SK-N-SH treated with all-trans-retinoic acid at 6 μM for 48 hours (cell line): ENCODE data around the gene RTRAF.

Experiments
- ATAC-seq: fragments of 200-7000 bp; cut with Tn5 transposase; 3 replicates; pipeline ENCODE4 v1.9.1; 2020; ENCODE audit warnings: mild to moderate bottlenecking, moderate library complexity
- ARNTL ChIP-seq: fragments of 450-650 bp; formaldehyde crosslinking; IDR thresholded peaks from 2 replicates; pipeline ENCODE4 v1.5.0; 2020; ENCODE audit warnings: low read depth, mild to moderate bottlenecking, moderate library complexity, borderline replicate concordance
- CSRNP3 ChIP-seq: fragments of 250-450 bp; sonication (Bioruptor Pico); IDR thresholded peaks from 2 replicates; pipeline ENCODE4 v1.5.1; 2021; ENCODE audit warnings: mild to moderate bottlenecking, moderate library complexity
- GLIS3 ChIP-seq: fragments of 250-450 bp; sonication (Bioruptor Pico); IDR thresholded peaks from 2 replicates; pipeline ENCODE4 v1.5.0; 2020; ENCODE audit warnings: mild to moderate bottlenecking, moderate library complexity
- PATZ1 ChIP-seq: fragments of 250-450 bp; sonication (Bioruptor Pico); IDR thresholded peaks from 2 replicates; pipeline ENCODE4 v1.8.0; 2020; ENCODE audit warnings: mild to moderate bottlenecking, moderate library complexity, borderline replicate concordance
- POU6F1 ChIP-seq: fragments of 250-450 bp; sonication (Bioruptor Pico); IDR thresholded peaks from 2 replicates; pipeline ENCODE4 v1.8.0; 2021; ENCODE audit warnings: low read depth, mild to moderate bottlenecking, moderate library complexity, borderline replicate concordance
- RARB ChIP-seq: fragments of 250-450 bp; sonication (Bioruptor Pico); IDR thresholded peaks from 2 replicates; pipeline ENCODE4 v1.8.0; 2021; ENCODE audit warnings: mild to moderate bottlenecking, moderate library complexity
- SNAI2 ChIP-seq: fragments of 250-450 bp; sonication (Bioruptor Pico); IDR thresholded peaks from 2 replicates; pipeline ENCODE4 v1.5.0; 2020; ENCODE audit warnings: mild to moderate bottlenecking, moderate library complexity
- TCF4 ChIP-seq: fragments of 250-450 bp; sonication (Bioruptor Pico); IDR thresholded peaks from 2 replicates; pipeline ENCODE4 v1.8.0; 2021; ENCODE audit warnings: mild to moderate bottlenecking, moderate library complexity, borderline replicate concordance
- TOX ChIP-seq: fragments of 250-450 bp; sonication (Bioruptor Pico); IDR thresholded peaks from 2 replicates; pipeline ENCODE4 v1.8.0; 2021; ENCODE audit warnings: mild to moderate bottlenecking, moderate library complexity, borderline replicate concordance
- TSHZ2 ChIP-seq: fragments of 250-450 bp; sonication (Bioruptor Pico); IDR thresholded peaks from 2 replicates; pipeline ENCODE4 v1.5.0; 2020; ENCODE audit warnings: mild to moderate bottlenecking, moderate library complexity
- ZFP30 ChIP-seq: fragments of 450-650 bp; formaldehyde crosslinking; IDR thresholded peaks from 2 replicates; pipeline ENCODE4 v1.5.0; 2022; ENCODE audit warnings: mild to moderate bottlenecking, moderate library complexity
- ZNF565 ChIP-seq: fragments of 450-650 bp; formaldehyde crosslinking; conservative IDR thresholded peaks from 2 replicates; pipeline ENCODE4 v1.5.0; 2020; ENCODE audit warnings: low read depth, mild to moderate bottlenecking, moderate library complexity
- ZNF70 ChIP-seq: fragments of 450-650 bp; formaldehyde crosslinking; IDR thresholded peaks from 2 replicates; pipeline ENCODE4 v1.5.0; 2020; ENCODE audit warnings: mild to moderate bottlenecking, moderate library complexity
- ZNF8 ChIP-seq: fragments of 450-650 bp; formaldehyde crosslinking; IDR thresholded peaks from 2 replicates; pipeline ENCODE4 v1.5.0; 2020; ENCODE audit warnings: mild to moderate bottlenecking, moderate library complexity

RTRAF gene

GRCh38 chr14:52015411-52016030 is 26.2 kb downstream of the RTRAF start (continued):
- TF ChIP-seq ARNTL (CRISPR knock-in tag) (no peak), ZNF565 (no peak), CSRNP3 (CRISPR knock-in tag) (no peak), ZNF8 (CRISPR knock-in tag) (no peak), GLIS3 (CRISPR knock-in tag) (no peak)
- TF ChIP-seq, all 23 proteins: peak for 0

GRCh38 chr14:52018252-52018651 is 28.9 kb downstream of the RTRAF start:
- no peak for TF ChIP-seq PATZ1 (CRISPR knock-in tag)
- no peak for TF ChIP-seq GLIS3 (CRISPR knock-in tag)
- TF ChIP-seq ZFP30 (CRISPR knock-in tag), result no peak
- TF ChIP-seq TCF4, result no peak
- no peak for TF ChIP-seq ZNF70 (CRISPR knock-in tag)
- TF ChIP-seq POU6F1 (CRISPR knock-in tag), result no peak
- no peak for TF ChIP-seq RARB (CRISPR knock-in tag)
- no peak for TF ChIP-seq TOX (CRISPR knock-in tag)
- TF ChIP-seq TSHZ2 (CRISPR knock-in tag), result no peak
- no peak for TF ChIP-seq SNAI2
- peak; percentile 89 for ATAC-seq

- TF ChIP-seq TSHZ2 (CRISPR knock-in tag), result no peak
- TF ChIP-seq ARNTL (CRISPR knock-in tag), result no peak
- no peak for TF ChIP-seq RARB (CRISPR knock-in tag)
- no peak for TF ChIP-seq PATZ1 (CRISPR knock-in tag)
- ATAC-seq, result no peak
Observed at GRCh38 chr14:52018970-52019369, 29.6 kb downstream of the RTRAF start.
